GM12878 (cell line): Measurements from ENCODE around the gene SLC51A. TPM values are rescaled to one million over a fixed set of nuclear protein-coding genes. Genes with fewer than 3 reads are reported as not detected.

Source experiments
- ATAC-seq: fragments of 200-7000 bp; cut with Tn5 transposase; 3 replicates; pipeline ENCODE4 v1.9.1; 2020; ENCODE audit warnings: mild to moderate bottlenecking, moderate library complexity
- BruUV-seq: library from RNA; stranded (reverse); fragments of 400-500 nt; replicated peaks from 2 replicates; lab custom pipeline; 2021; lab: Mats Ljungman, UMichigan
- CTCF ChIA-PET: fragments of 300-600 bp; sonication (Branson Sonifier 250); formaldehyde crosslinking; extraction: SDS; loops from one replicate; lab custom pipeline; 2021; ENCODE audit warnings: inconsistent platforms; lab: Yijun Ruan, JAX
- POLR2A ChIA-PET: fragments of 350-600 bp; formaldehyde crosslinking; extraction: SDS; loops from one replicate; lab custom pipeline; 2021; ENCODE audit warnings: inconsistent platforms; lab: Charles Lee
- RAD21 ChIA-PET: fragments of 300-600 bp; sonication (Branson Sonifier 250); formaldehyde crosslinking; loops from one replicate; lab custom pipeline; 2023; ENCODE audit warnings: antibody characterized with exemption; ENCODE audit not compliant: unreplicated experiment; lab: Charles Lee
- SMC1A ChIA-PET: fragments of 300-600 bp; sonication (Branson Sonifier 250); formaldehyde crosslinking; loops from one replicate; lab custom pipeline; 2023; ENCODE audit not compliant: unreplicated experiment, uncharacterized antibody; lab: Charles Lee
- DNase-seq: peaks from one replicate; pipeline ENCODE4 v3.0.0-alpha.2; 2011; ENCODE audit warnings: low read depth, low spot score
- FAIRE-seq: peaks from 3 replicates; lab custom pipeline; 2011; peaks lifted over from hg19 to GRCh38; lab: Jason Lieb, UNC
- H2AFZ ChIP-seq: 2 replicates; pipeline ENCODE4 v1.6.0; 2011; ENCODE audit warnings: low read depth, low read length, control low read depth; ENCODE audit not compliant: control insufficient read depth
- H3K27ac ChIP-seq: 2 replicates; pipeline ENCODE4 v1.5.1; 2011; ENCODE audit warnings: control low read depth; ENCODE audit not compliant: control insufficient read depth, insufficient read depth
- H3K27me3 ChIP-seq, 2 experiments: replicated peaks in 1 of 2; 2 replicates each; pipeline versions ENCODE4 v1.6.0 to v1.6.1; 2011; ENCODE audit warnings: low read length in 1 of 2; ENCODE audit not compliant: control insufficient read depth in 2 of 2, insufficient read depth in 2 of 2
- H3K36me3 ChIP-seq, 2 experiments: 2 replicates each; pipeline ENCODE4 v1.5.1; 2011; ENCODE audit warnings: low read length in 1 of 2; ENCODE audit not compliant: control insufficient read depth in 2 of 2, insufficient read depth in 2 of 2
- H3K4me1 ChIP-seq: 2 replicates; pipeline ENCODE4 v1.6.1; 2011; ENCODE audit warnings: mild to moderate bottlenecking, low read length, moderate library complexity, mixed read lengths; ENCODE audit not compliant: control insufficient read depth, insufficient read depth
- H3K4me2 ChIP-seq: 2 replicates; pipeline ENCODE4 v1.6.0; 2011; ENCODE audit warnings: control low read depth; ENCODE audit not compliant: control insufficient read depth, insufficient read depth
- H3K4me3 ChIP-seq: fragments of 200-600 bp; sonication (generic); 2 replicates; pipeline ENCODE4 v1.5.1; 2016
- H3K79me2 ChIP-seq: 2 replicates; pipeline ENCODE4 v1.6.0; 2011; ENCODE audit warnings: low read length; ENCODE audit not compliant: control insufficient read depth, insufficient read depth
- H3K9ac ChIP-seq: 2 replicates; pipeline ENCODE4 v1.8.0; 2011; ENCODE audit warnings: low read length, control low read depth, mixed read lengths; ENCODE audit not compliant: control insufficient read depth, insufficient read depth
- H3K9me3 ChIP-seq: replicated peaks from 3 replicates; pipeline ENCODE4 v1.5.1; 2011; ENCODE audit warnings: mild to moderate bottlenecking, low read length; ENCODE audit not compliant: control insufficient read depth, insufficient read depth
- H4K20me1 ChIP-seq: 2 replicates; pipeline ENCODE4 v1.6.0; 2011; ENCODE audit not compliant: control insufficient read depth, insufficient read depth
- BMI1 ChIP-seq: fragments of 450-650 bp; IDR thresholded peaks from 2 replicates; pipeline ENCODE4 v1.6.1; 2016; ENCODE audit warnings: mild to moderate bottlenecking, moderate library complexity, borderline replicate concordance
- CTCF ChIP-seq, 3 experiments: IDR thresholded peaks in 2 of 3; conservative IDR thresholded peaks in 1 of 3; 2 replicates each; pipeline ENCODE4 v1.5.1; 2011; ENCODE audit warnings: low read depth in 3 of 3, low read length in 3 of 3, mild to moderate bottlenecking in 3 of 3, control low read depth in 2 of 3, moderate library complexity in 2 of 3, inconsistent platforms in 1 of 3, mixed read lengths in 1 of 3; ENCODE audit not compliant: control insufficient read depth in 2 of 3, insufficient read depth in 1 of 3; ENCODE audit errors: extremely low read depth in 1 of 3
- ETV6 ChIP-seq, 2 experiments: fragments of 450-650 bp in 1 of 2; IDR thresholded peaks in 1 of 2; conservative IDR thresholded peaks in 1 of 2; 2 replicates each; pipeline ENCODE4 v1.6.1; 2014; ENCODE audit warnings: antibody characterized with exemption in 1 of 2, borderline replicate concordance in 1 of 2, low read depth in 1 of 2, mild to moderate bottlenecking in 1 of 2, moderate library complexity in 1 of 2
- RAD21 ChIP-seq: IDR thresholded peaks from 2 replicates; pipeline ENCODE4 v1.6.1; 2011; ENCODE audit warnings: mild to moderate bottlenecking, low read depth, low read length, moderate library complexity; ENCODE audit not compliant: insufficient read depth
- RBBP5 ChIP-seq: fragments of 200-600 bp; sonication (generic); conservative IDR thresholded peaks from 2 replicates; pipeline ENCODE4 v1.6.1; 2016
- WGBS: methylation state at CpG from one replicate; pipeline ENCODE4 v1.1.6; 2016; ENCODE audit warnings: low lambda C conversion rate; ENCODE audit not compliant: insufficient replicate concordance, insufficient coverage; ENCODE audit errors: missing lambda C conversion rate; 5-methylcytosine and 5-hydroxymethylcytosine counted together
- in situ Hi-C: fragments of 300-500 bp; cut with MboI; formaldehyde crosslinking; loops from 9 replicates; pipeline ENCODE4 v1.14.3; 2018; ENCODE audit warnings: mixed read lengths
- intact Hi-C: fragments of 100-400 bp; cut with micrococcal nuclease; formaldehyde crosslinking; loops from one replicate; pipeline ENCODE4 v1.14.2; 2022; ENCODE audit not compliant: unreplicated experiment
- polyA plus RNA-seq, 11 experiments: library from polyadenylated mRNA; depleted of rRNA in 4 of 11; unstranded in 6 of 11; stranded (reverse) in 5 of 11; fragments of >200 nt; fragmentation: Nextera tagmentation in 4 of 11; fragmentation: Illumina TruSeq in 1 of 11; extraction: Ambion mirVana in 4 of 11; extraction: Trizol in 1 of 11; gene quantifications; 1 replicate in 1 of 11; 2 replicates in 10 of 11; pipeline versions ENCODE4 v1.2.1 to v1.2.3, GENCODE V29; 2011 to 2016; ENCODE audit warnings: inconsistent platforms in 2 of 11, missing spikeins in 2 of 11, low read depth in 1 of 11
- total RNA-seq, 4 experiments: library from RNA; depleted of rRNA in 3 of 4; stranded (reverse); fragments of >200 nt in 3 of 4; fragmentation: Illumina TruSeq in 1 of 4; extraction: Trizol in 1 of 4; gene quantifications; 2 replicates each; pipeline versions ENCODE4 v1.2.1 to v1.2.3, GENCODE V29; 2013 to 2021

Gene SLC51A
- total and polyA plus RNA-seq, 10 of the 15 experiments (the other 5 are each of a cell fraction or from before 2014, with no cell fraction given), result 0.99 to 3.9 (median 2.2) TPM; not detected in 6

- in situ Hi-C loops (no loop called here), intact Hi-C loops (loop anchor here (10.0 kb wide), 1 partner anchor 294 kb away; the partner anchor contains the start of gene TNK2)
- Histone ChIP-seq H4K20me1 (no peaks in the 10 kb centered on the region), H3K4me1 (peaks cover 21% of the 10 kb centered on the region), H3K27me3 (no peaks in the 10 kb centered on the region), H2AFZ (no peak overlapping the region), H3K27ac (no peak overlapping the region), H3K4me3 (no peak overlapping the region), H3K9ac (no peak overlapping the region), H3K9me3 (no peaks in the 10 kb centered on the region), H3K79me2 (no peaks in the 10 kb centered on the region), H3K4me2 (no peak overlapping the region), H3K36me3 (no peaks in the 10 kb centered on the region)
- 63% methylated on average over 19 of the region's 19 CpGs for WGBS
- CTCF ChIA-PET, result interaction anchor here (0.6 to 6.3 kb wide), 7 partner anchors 12 to 320 kb away, joined by 3 to 157 read pairs (median 3); no protein-coding TSS in a partner anchor
- no peak for DNase-seq
- SMC1A ChIA-PET, result interaction anchor here (0.9 to 9.7 kb wide), 5 partner anchors 17 to 177 kb away, joined by 3 to 151 read pairs (median 3); partner anchors contain the start of gene SLC51A
- FAIRE-seq, result no peak
- POLR2A ChIA-PET, result interaction anchor here (1.0 kb wide), 1 partner anchor 22 kb away, joined by 4 read pairs; no protein-coding TSS in a partner anchor
- no peak for ATAC-seq
- RAD21 ChIA-PET, result interaction anchor here (0.6 to 4.9 kb wide), 6 partner anchors 19 to 177 kb away, joined by 3 to 82 read pairs (median 4); no protein-coding TSS in a partner anchor
- no TSS peak for BruUV-seq
- TF ChIP-seq BMI1 (no peak), RAD21 (peak; percentile 28; the same call in 1 of the 2 replicates), ETV6 (conservative IDR thresholded peaks at IDR 0.05 in 1 of 2, IDR thresholded peaks at IDR 0.05 in 1 of 2; ENCODE audit: borderline replicate concordance in 1 of 2, low read depth in 1 of 2) (no peak), RBBP5 (no peak), CTCF (IDR thresholded peaks at IDR 0.05 in 2 of 3, conservative IDR thresholded peaks at IDR 0.05 in 1 of 3; ENCODE audit: control insufficient read depth in 2 of 3, extremely low read depth in 1 of 3, insufficient read depth in 1 of 3, low read depth in 3 of 3, low read length in 3 of 3) (peak in 2 of 3 experiments; percentile 18 to 25; a peak in 3 of 6 replicates)
Measured at GRCh38 chr3:196198771-196199753, 17.3 kb upstream of the SLC51A start.
